COLO829 (cell line): ENCODE results near the gene SLC9A5.
A peak's percentile ranks its signal among the peaks of the same experiment; 100 is the strongest.

Experiments
- DNase-seq: peaks from one replicate; pipeline ENCODE4 v3.0.0; 2012; ENCODE audit warnings: low spot score

The SLC9A5 gene

DNA sequence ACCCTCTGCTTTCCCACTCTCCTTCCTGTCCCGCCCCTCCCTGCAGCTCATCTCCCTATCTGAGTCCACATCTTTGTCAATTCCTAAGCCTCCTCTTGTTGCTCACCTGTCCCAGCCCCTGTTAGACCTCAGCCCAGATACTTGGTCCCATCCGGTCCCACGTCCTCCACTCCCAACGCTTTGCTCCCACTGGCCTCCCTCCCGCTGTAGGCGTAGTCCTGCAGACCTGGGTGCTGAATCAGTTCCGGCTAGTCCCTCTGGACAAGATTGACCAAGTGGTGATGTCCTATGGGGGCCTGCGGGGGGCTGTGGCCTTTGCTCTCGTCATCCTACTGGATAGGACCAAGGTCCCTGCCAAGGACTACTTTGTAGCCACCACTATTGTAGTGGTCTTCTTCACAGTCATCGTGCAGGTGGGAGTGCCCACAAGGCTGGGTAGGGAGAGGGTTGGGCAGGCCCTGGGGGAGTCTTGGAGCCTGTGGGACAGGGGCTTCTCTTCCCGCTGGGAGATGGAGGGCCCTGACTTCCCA is 8.0 kb downstream of the SLC9A5 start:
- no peak for DNase-seq

DNA sequence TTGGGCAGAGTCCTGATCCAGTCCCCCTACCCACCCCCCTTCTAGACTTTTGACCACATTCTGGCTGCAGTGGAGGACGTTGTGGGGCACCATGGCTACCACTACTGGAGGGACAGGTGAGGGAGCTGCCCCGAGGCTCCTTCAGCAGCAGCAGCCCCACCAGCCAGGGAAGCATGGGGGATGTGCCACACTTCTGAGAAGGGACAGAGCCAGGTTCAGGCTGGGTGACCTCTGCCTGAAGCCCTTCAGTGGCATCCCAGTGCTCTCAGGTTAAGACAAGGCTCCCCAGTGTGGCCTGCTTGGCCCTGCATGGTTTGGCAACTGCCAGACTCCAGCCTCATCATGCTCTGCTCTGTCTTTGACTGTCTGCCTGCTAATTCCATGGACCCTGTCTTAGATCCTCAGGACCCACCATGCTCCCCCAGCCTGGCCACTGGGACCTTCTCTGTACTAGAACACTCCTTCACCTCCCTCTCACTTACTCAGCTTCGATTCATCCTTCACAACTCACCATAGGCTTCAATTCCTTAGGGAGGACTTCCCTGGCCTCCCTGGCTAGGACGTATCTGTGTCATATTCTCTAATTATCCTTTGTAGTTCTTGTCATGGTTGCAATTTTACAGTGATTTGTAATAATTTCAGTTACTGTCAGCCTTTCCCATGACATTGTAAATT is 8.8 kb downstream of the SLC9A5 start:
- DNase-seq: no peak

DNA sequence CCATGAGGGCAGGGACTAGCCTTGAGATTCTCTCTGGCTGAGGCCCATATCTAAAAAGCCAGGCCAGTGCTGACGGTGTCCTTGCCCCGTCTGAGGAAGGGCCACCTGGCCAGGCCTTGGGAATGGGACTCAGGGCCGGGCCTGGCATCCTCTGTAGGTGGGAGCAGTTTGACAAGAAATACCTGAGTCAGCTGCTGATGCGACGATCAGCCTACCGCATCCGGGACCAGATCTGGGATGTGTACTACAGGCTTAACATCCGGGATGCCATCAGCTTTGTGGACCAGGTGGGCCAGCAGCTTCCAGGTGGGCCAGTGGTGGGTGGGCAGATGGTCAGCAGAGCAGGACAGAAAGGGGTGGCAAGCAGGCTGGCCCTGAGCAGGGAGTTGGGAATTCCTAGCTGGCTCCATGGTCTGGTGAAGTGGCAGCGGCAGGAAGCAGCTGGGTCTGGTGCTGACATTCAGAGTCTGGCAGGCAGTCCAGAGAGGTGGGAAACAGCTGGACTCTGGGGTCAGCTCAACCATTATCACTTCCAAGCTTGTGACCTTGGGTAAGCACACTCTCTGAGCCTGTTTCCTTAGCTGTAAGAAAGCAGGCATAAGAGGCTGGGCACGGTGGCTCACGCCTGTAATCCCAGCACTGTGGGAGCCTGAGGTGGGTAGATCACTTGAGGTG is 9.5 kb downstream of the SLC9A5 start:
- no peak for DNase-seq

DNA sequence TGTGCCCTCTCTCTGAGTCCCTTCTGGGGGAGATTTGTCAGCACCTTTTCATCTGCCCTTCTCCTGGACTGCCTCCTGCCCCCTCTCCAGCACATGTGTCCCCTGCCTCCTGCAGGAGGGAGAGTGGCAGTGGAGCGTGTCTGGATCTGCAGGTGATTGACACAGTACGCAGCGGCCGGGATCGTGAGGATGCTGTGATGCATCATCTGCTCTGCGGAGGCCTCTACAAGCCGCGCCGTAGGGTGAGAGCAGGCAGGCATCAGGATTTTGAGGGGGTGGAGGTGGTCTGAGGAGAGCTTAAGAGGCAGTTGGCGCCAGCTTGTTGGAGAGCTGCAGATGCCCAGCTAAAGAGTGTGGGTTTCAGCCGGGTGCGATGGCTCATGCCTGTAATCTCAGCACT is 10.9 kb downstream of the SLC9A5 start:
- DNase-seq: no peak

DNA sequence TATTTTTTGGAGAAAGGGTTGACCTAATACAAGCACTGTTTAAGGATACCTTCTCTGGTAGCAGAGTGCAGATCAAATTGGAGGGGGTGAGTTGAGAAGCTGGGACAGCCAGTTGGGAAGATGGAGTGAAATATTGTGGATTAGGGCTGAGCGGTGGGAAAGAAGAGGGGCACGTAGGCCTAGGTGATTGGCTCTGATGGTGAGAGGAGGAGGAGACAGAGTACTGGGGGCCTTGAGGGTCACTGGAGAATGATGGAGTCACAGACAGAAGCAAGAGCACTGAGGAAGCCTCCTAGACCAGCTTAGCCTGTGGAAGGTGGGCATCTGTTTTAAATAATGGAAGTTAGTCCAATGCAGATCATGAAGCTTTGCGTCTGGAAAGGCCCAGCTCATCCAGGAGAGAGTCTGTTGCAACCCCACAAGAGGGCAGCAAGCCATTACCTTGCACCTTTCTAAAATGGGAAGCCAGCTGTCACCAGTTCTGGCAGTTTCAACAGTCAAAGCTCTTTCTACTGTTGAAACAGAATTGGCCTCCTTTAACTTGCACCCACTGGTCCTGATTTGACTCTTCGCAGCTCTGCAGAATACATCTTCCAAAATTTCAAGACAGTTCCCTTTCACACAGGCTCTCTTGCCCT is 11.8 kb downstream of the SLC9A5 start:
- no peak for DNase-seq

DNA sequence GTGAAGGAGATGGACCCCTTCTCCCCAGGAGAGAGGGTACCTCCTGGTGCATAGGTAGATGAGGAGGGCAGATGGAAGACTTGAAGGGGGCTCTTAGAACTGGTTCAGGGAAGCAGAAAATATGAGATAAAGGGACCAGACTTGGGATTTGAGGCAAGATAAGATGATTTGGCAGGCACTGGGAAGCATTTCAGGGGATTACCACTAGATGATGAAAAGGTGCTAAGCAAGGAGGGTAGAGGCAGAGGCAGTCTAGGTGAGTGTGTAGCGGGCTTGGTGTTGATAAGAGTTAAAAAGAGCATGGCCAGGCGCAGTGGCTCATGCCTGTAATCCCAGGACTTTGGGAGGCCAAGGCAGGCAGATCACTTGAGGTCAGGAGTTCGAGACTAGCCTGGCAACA is 14.4 kb downstream of the SLC9A5 start:
- DNase-seq: no peak

DNA sequence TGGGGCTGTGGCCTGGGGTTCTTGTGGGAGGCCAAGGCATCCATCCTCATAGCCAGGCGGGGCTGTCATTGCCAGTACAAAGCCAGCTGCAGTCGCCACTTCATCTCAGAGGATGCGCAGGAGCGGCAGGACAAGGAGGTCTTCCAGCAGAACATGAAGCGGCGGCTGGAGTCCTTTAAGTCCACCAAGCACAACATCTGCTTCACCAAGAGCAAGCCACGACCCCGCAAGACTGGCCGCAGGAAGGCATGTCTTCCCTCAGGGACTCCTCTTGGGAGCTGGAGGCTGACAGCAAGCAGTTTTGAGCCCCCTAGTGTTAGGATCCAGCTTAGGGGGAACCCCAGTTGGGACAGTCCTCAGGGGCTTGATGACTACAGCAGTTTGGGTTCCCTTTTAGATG is 15.5 kb downstream of the SLC9A5 start:
- no peak for DNase-seq

DNA sequence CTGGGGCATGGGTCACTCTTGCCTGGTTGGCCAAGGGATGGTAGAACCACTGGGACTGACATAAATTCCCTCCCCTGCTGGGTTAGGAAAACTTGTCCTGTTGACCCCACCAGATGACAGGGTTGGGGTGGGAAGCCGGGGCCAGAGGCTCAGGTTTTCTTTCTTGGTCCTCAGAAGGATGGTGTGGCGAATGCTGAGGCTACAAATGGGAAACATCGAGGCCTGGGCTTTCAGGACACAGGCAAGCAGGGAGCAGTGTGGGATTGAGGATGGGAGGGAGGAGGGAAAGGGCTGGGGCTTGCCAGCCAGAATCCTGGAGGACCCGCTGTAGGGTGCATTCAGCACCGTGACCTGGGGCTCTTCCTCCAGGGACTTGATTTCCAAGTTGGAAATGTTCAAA is 16.1 kb downstream of the SLC9A5 start:
- no peak for DNase-seq

DNA sequence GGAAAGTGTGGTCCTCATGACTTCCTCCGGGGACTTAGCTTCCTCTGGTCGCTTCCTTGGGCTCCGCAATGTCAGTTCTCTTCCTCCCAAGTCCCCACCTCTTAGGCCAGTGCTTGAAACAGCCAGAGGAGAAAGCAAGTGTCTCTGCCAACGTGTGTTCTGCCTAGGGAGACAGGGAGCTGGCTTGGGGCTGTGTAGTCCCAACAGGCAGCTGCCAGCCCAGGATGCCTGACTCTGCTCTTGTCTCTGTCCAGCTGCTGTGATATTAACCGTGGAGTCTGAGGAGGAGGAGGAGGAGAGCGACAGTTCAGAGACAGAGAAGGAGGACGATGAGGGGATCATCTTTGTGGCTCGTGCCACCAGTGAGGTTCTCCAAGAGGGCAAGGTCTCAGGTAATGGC is 17.1 kb downstream of the SLC9A5 start:
- DNase-seq: no peak

DNA sequence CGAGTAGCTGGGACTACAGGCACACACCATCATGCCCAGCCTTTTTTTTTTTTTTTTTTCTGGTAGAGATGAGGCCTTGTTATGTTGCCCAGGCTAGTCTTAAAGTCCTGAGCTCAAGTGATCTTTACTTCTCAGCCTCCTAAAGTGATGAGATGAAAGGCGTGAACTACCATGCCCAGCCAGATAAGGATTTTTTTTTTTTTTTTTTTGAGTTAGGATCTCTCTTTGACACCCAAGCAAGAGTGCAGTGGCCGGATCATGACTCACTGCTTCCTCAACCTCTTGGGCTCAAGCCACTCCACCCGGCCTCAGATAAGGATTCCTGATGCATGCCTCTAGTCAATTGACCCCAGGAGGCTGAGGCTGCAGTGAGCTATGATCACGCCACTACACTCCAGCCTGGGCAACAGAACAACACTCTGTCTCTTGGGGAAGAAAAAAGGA is 19.4 kb downstream of the SLC9A5 start:
- DNase-seq: no peak

DNA sequence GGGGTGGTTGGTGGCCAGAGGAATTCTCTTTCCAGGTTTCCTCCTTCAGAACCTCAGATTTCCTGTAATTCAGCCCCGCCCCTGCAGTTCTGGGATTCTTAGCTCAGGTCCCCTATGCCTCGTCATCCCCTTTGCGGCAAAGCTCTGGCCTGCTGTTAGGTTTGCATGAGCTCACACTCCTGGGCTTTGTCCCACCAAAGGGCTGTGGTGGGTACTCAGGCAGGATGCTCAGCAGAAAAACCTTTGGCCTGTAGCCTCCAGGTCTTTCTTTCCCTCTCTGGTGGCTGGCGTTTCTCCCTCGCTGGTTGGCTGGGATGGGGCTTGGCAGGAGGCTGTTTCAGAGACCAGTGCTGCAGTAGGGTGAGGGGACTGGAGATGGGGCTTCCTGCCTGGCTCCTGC is 21.0 kb downstream of the SLC9A5 start:
- no peak for DNase-seq

DNA sequence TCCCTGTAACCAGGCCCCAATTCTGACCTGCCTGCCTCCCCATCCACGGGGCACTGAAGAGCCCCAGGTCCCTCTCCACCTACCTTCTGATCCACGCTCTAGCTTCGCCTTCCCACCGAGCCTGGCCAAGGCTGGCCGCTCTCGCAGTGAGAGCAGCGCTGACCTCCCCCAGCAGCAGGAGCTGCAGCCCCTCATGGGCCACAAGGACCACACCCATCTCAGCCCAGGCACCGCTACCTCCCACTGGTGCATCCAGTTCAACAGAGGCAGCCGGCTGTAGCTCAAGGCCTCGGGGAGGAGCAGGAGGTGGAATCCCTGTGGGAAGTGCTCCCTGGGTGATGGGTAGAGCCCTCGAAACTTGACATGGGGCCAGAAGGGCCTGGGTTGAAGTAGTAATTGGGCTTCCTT is 22.2 kb downstream of the SLC9A5 start:
- no peak for DNase-seq

DNA sequence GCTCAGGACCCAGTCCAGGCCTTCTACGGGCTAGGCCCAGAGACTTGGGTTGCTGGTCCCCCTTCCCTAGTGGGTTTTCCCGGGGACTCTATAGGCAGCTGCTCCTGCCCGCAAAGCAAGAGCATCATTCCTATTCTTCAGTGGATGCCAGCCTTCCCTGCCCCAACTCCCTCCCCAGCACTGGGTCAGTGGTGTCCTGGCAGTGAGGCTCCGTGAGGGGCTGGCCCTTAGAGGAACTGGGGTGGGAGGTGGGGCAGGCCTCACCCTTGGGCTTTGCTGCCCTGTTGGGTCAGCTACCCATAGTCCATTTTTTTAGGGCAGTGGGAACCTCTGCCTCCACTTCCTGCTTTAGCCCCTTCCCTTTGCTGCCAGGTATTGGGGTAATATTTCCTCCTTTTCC is 22.7 kb downstream of the SLC9A5 start:
- no peak for DNase-seq

DNA sequence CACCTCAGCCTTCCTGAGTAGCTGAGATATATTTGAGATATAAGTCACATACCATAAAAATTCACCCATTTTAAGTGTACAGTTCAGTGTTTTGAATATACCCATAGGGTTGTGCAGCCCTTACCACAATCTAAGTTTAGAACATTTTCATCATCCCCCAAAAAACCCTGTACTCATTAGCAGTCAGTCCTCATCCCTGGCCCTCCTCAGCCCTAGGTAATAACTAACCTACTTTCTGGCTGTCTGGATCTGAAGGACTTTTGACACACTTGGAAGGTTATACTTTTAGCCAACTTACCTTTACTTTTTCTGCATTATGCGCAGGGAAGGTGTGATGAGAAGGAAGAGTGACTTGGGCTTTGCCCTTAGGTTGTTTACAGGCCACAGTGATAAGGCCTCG is 26.5 kb downstream of the SLC9A5 start:
- DNase-seq: no peak

DNA sequence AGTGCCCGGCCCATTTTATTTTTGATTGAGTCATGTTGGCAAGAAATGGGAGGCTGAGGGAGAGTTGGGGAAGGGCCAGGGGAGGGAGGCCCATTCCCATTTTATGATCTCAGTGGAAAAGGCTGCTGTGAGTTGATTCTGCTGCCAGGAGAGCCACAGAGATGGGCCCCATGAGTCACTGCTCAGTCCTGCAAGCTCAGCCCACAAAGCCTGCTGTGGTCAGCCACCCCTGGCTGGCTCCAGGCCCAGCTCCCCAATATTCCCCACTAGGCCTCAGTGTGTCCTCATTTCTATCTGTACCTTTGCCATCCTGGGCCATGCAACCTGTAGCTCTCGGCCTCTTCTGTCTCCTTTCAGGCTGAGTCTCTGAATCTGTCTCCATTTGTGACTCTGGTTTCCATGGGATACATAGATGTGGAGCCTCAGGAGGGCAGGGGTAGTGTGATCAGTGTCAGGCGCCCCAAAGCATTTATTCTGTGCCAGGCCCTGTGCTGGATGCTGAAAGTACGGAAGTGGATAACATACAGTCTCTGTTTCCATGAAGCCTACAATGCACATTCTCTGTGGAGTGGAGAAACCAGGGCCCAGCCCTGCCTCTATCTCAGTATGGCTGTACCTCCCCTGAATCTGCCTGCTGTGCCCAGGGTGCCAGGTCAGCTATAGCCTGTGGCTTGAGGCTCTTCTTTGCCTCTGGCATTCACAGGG is 28.7 kb downstream of the SLC9A5 start:
- peak; percentile 21 for DNase-seq

DNA sequence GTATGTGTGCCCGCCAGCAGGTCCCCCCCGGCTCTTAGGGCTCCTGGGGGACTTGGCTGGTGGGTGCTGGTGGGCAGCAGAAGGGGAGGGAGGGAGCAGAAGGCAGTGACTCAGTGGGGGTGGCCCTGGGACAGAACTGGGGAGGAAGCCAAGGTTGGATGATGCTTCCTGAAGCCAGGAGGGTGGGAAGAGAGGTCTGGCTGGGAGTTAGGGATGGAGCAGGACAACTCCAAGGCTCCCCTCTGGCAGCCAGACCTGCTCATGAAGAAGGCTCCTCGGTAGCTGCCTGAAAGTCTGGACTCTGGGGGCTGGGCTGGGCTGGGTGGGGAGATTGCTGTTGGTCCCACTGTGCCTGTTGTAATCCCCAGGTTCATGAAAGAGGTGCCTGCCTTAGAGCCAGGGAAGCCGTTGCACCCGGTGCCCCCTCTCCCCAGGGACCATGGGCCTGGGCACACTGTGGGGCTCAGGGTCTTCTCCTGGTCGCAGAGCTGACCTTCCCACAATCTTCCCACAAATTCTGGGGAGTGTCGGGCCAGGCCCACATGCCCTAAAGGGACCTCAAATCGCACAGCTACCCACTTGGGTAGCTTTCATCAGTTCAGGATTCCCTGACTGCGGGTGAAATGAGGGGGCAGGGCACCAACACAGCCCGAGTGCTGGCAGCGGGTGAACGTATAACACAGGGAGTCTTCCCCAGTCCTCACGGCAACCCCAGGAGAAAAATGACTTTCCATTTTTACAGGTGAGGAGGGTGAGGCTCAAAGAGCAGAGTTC is 29.4 kb downstream of the SLC9A5 start:
- DNase-seq: no peak

DNA sequence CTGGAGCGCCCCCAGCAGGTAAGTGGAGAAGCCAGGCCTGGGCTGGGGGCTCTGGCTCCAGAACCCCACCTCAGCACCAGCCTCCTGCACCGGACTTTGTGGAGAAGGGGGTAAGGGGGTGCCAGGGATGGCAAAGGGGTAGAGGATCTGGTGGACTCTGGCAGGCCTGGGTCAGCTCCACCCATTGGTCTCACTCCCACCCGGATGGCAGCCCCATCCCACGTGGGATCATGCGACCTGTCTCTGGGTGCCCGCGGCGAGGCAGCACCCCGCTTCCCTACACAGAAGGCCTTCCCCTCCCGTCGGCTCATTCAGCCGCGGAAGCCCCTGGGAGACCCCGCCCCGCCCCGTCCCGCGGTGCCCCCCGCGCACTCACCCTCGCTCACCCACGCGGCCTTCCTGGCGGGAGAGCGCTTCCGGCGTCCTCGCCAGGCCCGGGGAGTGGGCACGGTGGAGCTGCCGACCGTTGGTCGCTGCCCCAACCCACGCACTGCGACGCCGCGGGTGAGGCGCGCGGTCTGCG is 30.1 kb downstream of the SLC9A5 start:
- peak; percentile 18 for DNase-seq

DNA sequence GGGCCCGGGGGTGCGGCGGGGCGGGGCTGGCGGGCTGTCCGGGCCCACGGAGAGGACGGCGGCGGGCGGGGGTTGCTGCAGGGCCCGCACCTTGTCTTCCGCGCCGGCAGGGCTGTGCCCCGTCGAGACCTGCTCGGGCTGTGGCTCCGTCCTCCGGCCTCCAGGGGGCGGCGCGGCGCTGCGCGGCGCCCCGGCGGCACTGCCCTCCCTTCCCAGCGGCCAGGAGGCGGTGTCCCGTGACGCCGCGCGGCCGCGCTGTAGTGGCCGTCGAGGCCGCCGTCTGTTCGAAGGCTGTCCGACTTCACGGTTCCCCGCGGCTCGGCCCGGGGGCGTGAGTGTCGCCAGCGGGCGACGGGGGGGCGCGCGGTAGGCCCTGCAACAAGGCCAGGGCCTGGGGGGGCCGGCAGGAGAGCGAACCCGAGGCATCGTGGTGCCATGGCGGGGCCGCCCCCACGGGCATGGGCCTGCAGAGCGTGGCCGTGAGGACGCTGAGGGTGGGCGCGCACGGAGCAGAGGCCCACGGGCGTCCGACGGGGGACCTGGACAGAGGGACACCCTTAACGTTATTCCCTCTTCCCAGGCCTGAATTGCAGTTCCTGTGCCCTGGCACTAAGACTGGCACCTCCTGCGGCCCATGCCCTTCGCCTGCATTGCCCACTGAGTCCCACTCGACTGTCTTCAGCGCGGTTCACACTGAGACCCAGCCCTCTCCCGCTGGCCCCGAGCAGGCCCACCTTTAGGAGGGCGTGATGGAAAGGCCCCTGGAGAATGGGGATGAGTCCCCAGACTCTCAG is 30.7 kb downstream of the SLC9A5 start, which contains the start of gene PLEKHG4:
PLEKHG4 (plus strand) TSS at position 237 of the 794 bp plus-strand sequence; CDS start at position 750, 513 bp downstream.
- peak; percentile 49 for DNase-seq

DNA sequence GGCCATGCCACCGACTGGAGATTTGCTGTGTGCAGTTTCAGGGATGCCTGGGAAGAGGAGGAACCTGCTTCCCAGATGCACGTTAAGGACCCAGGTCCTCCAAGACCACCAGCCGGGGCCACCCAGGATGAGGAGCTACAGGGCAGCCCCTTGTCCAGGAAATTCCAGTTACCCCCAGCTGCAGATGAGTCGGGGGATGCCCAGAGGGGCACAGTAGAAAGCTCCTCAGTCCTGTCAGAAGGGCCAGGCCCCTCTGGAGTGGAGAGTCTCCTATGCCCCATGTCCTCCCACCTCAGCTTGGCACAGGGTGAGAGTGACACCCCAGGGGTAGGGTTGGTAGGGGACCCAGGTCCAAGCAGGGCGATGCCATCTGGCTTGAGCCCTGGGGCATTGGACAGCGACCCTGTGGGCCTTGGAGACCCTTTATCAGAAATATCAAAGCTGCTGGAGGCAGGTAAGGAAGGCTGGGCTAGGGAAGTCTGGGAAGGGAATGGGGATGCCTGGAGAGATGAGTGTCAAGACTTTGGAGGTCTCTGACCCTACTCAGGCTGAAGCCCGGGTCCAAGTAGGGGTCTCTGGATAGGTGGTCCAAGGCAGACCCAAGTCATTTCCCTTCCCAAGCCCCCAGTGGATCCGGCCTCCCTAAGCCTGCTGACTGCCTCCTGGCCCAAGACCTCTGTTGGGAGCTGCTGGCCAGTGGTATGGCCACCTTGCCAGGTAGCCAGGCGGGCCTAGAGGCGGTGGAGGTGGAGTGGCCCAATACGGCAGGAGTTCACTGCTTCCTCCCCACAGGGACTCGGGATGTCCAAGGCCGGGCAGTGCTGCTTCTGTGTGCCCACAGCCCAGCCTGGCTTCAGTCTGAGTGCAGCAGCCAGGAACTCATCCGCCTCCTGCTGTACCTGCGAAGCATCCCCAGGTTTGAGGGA is 31.6 kb downstream of the SLC9A5 start:
- no peak for DNase-seq
